Uterus (tissue), 4 donors: ENCODE data around the gene TMEM169. TPM values are rescaled to one million over a fixed set of nuclear protein-coding genes. Genes with fewer than 3 reads are reported as not detected.

Experiments
- DNase-seq, 2 donors: peaks; one replicate each; pipeline ENCODE4 v3.0.0-alpha.2; 2019 to 2020
- H3K27ac ChIP-seq, 2 donors: fragments of 200-600 bp; sonication (generic); 1 replicate in 1 of 2; 2 replicates in 1 of 2; pipeline ENCODE4 v1.5.1; 2016 to 2018
- H3K27me3 ChIP-seq, 2 donors: fragments of 200-600 bp; sonication (generic); one replicate each; pipeline ENCODE4 v1.5.1; 2018 to 2019; ENCODE audit warnings: control low read depth in 1 of 2
- H3K36me3 ChIP-seq, 2 donors: fragments of 200-600 bp; sonication (generic); one replicate each; pipeline ENCODE4 v1.5.1; 2019; ENCODE audit warnings: control low read depth in 1 of 2
- H3K4me1 ChIP-seq, 2 donors: fragments of 200-600 bp; sonication (generic); one replicate each; pipeline ENCODE4 v1.5.1; 2018 to 2019; ENCODE audit warnings: control low read depth in 1 of 2
- H3K4me3 ChIP-seq, 2 donors: fragments of 200-600 bp; sonication (generic); 1 replicate in 1 of 2; 2 replicates in 1 of 2; pipeline ENCODE4 v1.5.1; 2018 to 2019; ENCODE audit warnings: mild to moderate bottlenecking in 1 of 2
- H3K9me3 ChIP-seq, 2 donors: fragments of 200-600 bp; sonication (generic); one replicate each; pipeline ENCODE4 v1.5.1; 2019; ENCODE audit warnings: control low read depth in 1 of 2
- POLR2A ChIP-seq, 2 donors: fragments of 450-650 bp; IDR thresholded peaks; one replicate each; pipeline ENCODE4 v1.6.1; 2016; ENCODE audit warnings: antibody characterized with exemption in 2 of 2, mild to moderate bottlenecking in 1 of 2, moderate library complexity in 1 of 2
- intact Hi-C: fragments of 100-400 bp; cut with DNase I; formaldehyde crosslinking; loops from one replicate; pipeline ENCODE4 v1.15.1; 2023; ENCODE audit warnings: low total_unique reads
- total RNA-seq, 4 donors: library from RNA; depleted of rRNA in 3 of 4; stranded (reverse); fragments of >200 nt in 3 of 4; gene quantifications; one replicate each; pipeline versions ENCODE4 v1.1.0 to v1.2.4, GENCODE V29; 2014 to 2023
- TF ChIP-seq, protein P1 (sequence below), 4 experiments: fragments of 200-600 bp in 2 of 4; fragments of 450-650 bp in 2 of 4; sonication (generic) in 2 of 4; IDR thresholded peaks; one replicate each; pipeline ENCODE4 v1.5.1; 2016 to 2019; ENCODE audit warnings: antibody characterized with exemption in 4 of 4, mild to moderate bottlenecking in 2 of 4, moderate library complexity in 1 of 4
- donor health status: DM: yes; HTN: yes; CAD: no.

TMEM169 gene
- total RNA-seq, 4 donors from 2014 or later: 0.97 to 1.0 TPM; not detected in 2

DNA sequence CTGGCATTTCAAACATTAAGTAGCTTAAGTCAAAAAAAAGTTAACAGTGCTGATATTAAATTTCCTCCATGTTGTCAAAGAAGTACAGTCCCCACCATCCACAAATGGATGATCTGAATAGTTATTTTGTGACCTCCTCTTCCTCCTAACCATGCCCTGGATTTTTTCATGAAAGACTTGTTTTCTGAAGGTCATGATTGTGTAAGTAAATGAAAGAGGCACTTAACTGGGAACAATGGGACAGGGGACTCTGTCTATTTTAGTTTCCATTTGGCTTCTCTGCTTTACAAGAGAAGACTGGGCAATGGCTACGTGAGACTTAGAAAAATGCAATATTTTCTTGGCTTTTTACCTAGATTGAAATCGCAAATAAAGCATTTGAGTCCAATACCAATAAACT lies 32.3 kb upstream of the TMEM169 start:
- Histone ChIP-seq H3K36me3 (no peaks in the 10 kb centered on the region), H3K4me1 (no peaks in the 10 kb centered on the region), H3K9me3 (no peaks in the 10 kb centered on the region), H3K4me3 (no peak overlapping the region), H3K27ac (no peak overlapping the region), H3K27me3 (no peaks in the 10 kb centered on the region)
- intact Hi-C loops: no loop called here
- no peak for DNase-seq
- TF ChIP-seq POLR2A (IDR thresholded peaks at IDR 0.05): no peak
- TF ChIP-seq, protein P1, sequence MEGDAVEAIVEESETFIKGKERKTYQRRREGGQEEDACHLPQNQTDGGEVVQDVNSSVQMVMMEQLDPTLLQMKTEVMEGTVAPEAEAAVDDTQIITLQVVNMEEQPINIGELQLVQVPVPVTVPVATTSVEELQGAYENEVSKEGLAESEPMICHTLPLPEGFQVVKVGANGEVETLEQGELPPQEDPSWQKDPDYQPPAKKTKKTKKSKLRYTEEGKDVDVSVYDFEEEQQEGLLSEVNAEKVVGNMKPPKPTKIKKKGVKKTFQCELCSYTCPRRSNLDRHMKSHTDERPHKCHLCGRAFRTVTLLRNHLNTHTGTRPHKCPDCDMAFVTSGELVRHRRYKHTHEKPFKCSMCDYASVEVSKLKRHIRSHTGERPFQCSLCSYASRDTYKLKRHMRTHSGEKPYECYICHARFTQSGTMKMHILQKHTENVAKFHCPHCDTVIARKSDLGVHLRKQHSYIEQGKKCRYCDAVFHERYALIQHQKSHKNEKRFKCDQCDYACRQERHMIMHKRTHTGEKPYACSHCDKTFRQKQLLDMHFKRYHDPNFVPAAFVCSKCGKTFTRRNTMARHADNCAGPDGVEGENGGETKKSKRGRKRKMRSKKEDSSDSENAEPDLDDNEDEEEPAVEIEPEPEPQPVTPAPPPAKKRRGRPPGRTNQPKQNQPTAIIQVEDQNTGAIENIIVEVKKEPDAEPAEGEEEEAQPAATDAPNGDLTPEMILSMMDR (IDR thresholded peaks at IDR 0.05): no peak

- Histone ChIP-seq H3K36me3 (no peaks in the 10 kb centered on the region), H3K4me3 (no peak overlapping the region), H3K4me1 (no peaks in the 10 kb centered on the region), H3K27me3 (no peaks in the 10 kb centered on the region), H3K9me3 (no peaks in the 10 kb centered on the region), H3K27ac (no peak overlapping the region)
- TF ChIP-seq, protein P1 (IDR thresholded peaks at IDR 0.05): no peak
- no peak for TF ChIP-seq POLR2A (IDR thresholded peaks at IDR 0.05)
- intact Hi-C loops: no loop called here
- DNase-seq: no peak
Observed at GRCh38 chr2:216051350-216051749, 30.4 kb upstream of the TMEM169 start.

GRCh38 chr2:216052420-216052819 lies 29.3 kb upstream of the TMEM169 start:
- Histone ChIP-seq H3K9me3 (no peaks in the 10 kb centered on the region), H3K36me3 (no peaks in the 10 kb centered on the region), H3K27ac (no peak overlapping the region), H3K4me1 (no peaks in the 10 kb centered on the region), H3K27me3 (no peaks in the 10 kb centered on the region), H3K4me3 (no peak overlapping the region)
- TF ChIP-seq, protein P1 (IDR thresholded peaks at IDR 0.05): no peak
- no peak for TF ChIP-seq POLR2A (IDR thresholded peaks at IDR 0.05)
- intact Hi-C loops: no loop called here
- DNase-seq: no peak

GRCh38 chr2:216055680-216056079 lies 26.0 kb upstream of the TMEM169 start:
- intact Hi-C loops: no loop called here
- Histone ChIP-seq H3K4me1 (no peaks in the 10 kb centered on the region), H3K4me3 (no peak overlapping the region), H3K36me3 (no peaks in the 10 kb centered on the region), H3K27me3 (no peaks in the 10 kb centered on the region), H3K9me3 (no peaks in the 10 kb centered on the region), H3K27ac (no peak overlapping the region)
- no peak for DNase-seq
- TF ChIP-seq, protein P1 (IDR thresholded peaks at IDR 0.05): no peak
- no peak for TF ChIP-seq POLR2A (IDR thresholded peaks at IDR 0.05)

DNA sequence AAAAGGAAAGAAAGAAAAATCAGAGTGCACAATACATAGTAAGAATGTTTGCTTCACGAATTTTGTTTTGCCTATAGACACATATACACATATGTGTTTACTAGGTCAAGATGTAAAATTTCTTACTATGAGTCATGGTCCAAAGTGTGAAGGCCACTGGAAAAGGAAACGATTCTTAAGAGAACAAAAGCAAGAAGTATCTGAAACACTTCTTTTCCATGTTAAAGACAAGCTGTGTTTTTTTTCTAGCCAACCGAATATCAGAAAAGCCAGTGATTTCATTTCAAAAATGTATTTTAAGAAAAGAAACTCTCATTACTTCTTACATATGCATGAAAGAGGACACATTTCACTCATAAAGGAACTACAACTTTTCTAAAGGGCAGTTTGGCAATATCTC lies 25.0 kb upstream of the TMEM169 start:
- TF ChIP-seq POLR2A (IDR thresholded peaks at IDR 0.05): no peak
- TF ChIP-seq, protein P1 (IDR thresholded peaks at IDR 0.05): no peak
- Histone ChIP-seq H3K4me1 (no peaks in the 10 kb centered on the region), H3K27ac (no peak overlapping the region), H3K36me3 (no peaks in the 10 kb centered on the region), H3K9me3 (no peaks in the 10 kb centered on the region), H3K27me3 (no peaks in the 10 kb centered on the region), H3K4me3 (no peak overlapping the region)
- no peak for DNase-seq
- intact Hi-C loops: no loop called here
